Natural killer cell (primary cell): ENCODE results near the gene SEL1L. TPM values are rescaled to one million over a fixed set of nuclear protein-coding genes. Genes with fewer than 3 reads are reported as not detected.
"Not testable (repeated sequence)": the region's sequence is repeated elsewhere in the genome, so short reads cannot be mapped to it uniquely, and the experiment has no call there.

ENCODE experiments used
- ATAC-seq, 3 donors: fragments of 150-1000 bp in 2 of 3; fragments of 200-7000 bp in 1 of 3; cut with Tn5 transposase; 1 replicate in 1 of 3; 2 replicates in 2 of 3; pipeline ENCODE4 v1.10.0; 2021; ENCODE audit warnings: mild to moderate bottlenecking in 2 of 3, moderate library complexity in 2 of 3
- DNase-seq, 2 donors: peaks; one replicate each; pipeline versions ENCODE4 v3.0.0 to v3.0.0-alpha.2; 2013 to 2021; ENCODE audit warnings: mixed read lengths in 1 of 2
- H3K27ac ChIP-seq: one replicate; pipeline ENCODE4 v1.5.1; 2013; ENCODE audit warnings: mild to moderate bottlenecking, low read length
- H3K27me3 ChIP-seq: one replicate; pipeline ENCODE4 v1.6.1; 2013; ENCODE audit warnings: low read length; ENCODE audit not compliant: control insufficient read depth, insufficient read depth
- H3K36me3 ChIP-seq: one replicate; pipeline ENCODE4 v1.6.1; 2013; ENCODE audit warnings: low read length; ENCODE audit not compliant: control insufficient read depth, insufficient read depth
- H3K4me1 ChIP-seq: one replicate; pipeline ENCODE4 v1.6.1; 2013; ENCODE audit warnings: low read length; ENCODE audit not compliant: control insufficient read depth, insufficient read depth
- H3K4me3 ChIP-seq: one replicate; pipeline ENCODE4 v1.5.1; 2013; ENCODE audit warnings: low read length
- H3K9me3 ChIP-seq: one replicate; pipeline ENCODE4 v1.6.1; 2013; ENCODE audit warnings: low read length; ENCODE audit not compliant: control insufficient read depth, insufficient read depth
- H3K27ac Mint-ChIP-seq, 2 donors: one replicate each; pipeline ENCODE4 v1.8.0; 2022; ENCODE audit warnings: mild to moderate bottlenecking in 2 of 2, mixed read lengths in 2 of 2, moderate library complexity in 1 of 2
- H3K27me3 Mint-ChIP-seq, 2 donors: one replicate each; pipeline ENCODE4 v1.8.0; 2022; ENCODE audit warnings: low read depth in 2 of 2, mixed read lengths in 2 of 2
- H3K36me3 Mint-ChIP-seq: one replicate; pipeline ENCODE4 v1.8.0; 2022; ENCODE audit warnings: mixed read lengths
- H3K4me1 Mint-ChIP-seq, 2 donors: one replicate each; pipeline ENCODE4 v1.8.0; 2022; ENCODE audit warnings: mixed read lengths in 2 of 2
- H3K4me3 Mint-ChIP-seq: one replicate; pipeline ENCODE4 v1.8.0; 2022; ENCODE audit warnings: mild to moderate bottlenecking, moderate library complexity, mixed read lengths
- H3K9me3 Mint-ChIP-seq, 2 donors: one replicate each; pipeline ENCODE4 v1.8.0; 2022; ENCODE audit warnings: mixed read lengths in 2 of 2
- CTCF ChIP-seq: fragments of 200-600 bp; IDR thresholded peaks from one replicate; pipeline ENCODE4 v1.8.0; 2022; ENCODE audit warnings: antibody characterized with exemption
- WGBS: methylation state at CpG from one replicate; pipeline ENCODE4 v1.1.7; 2013; ENCODE audit warnings: missing lambda C conversion rate; ENCODE audit not compliant: insufficient coverage; 5-methylcytosine and 5-hydroxymethylcytosine counted together
- intact Hi-C: fragments of 100-400 bp; cut with micrococcal nuclease; formaldehyde crosslinking; loops from one replicate; pipeline ENCODE4 v1.14.2; 2022
- total RNA-seq, 4 donors: library from RNA; stranded (reverse); fragments of 120-200 nt in 1 of 4; gene quantifications; one replicate each; pipeline versions ENCODE4 v1.2.3 to v1.2.4, GENCODE V29; 2013 to 2022

SEL1L gene
- total RNA-seq, 3 donors from 2014 or later (not counting 1 experiment from before 2014, with no cell fraction given) = 55.0 to 93.0 (median 77.0) TPM

GRCh38 chr14:81473456-81474147, 60.1 kb downstream of the SEL1L start:
- no peaks in the 10 kb centered on the region for H3K27me3 Mint-ChIP-seq
- no peaks in the 10 kb centered on the region for H3K9me3 Mint-ChIP-seq
- H3K36me3 Mint-ChIP-seq = peaks cover 5% of the 10 kb centered on the region
- H3K4me3 ChIP-seq = no peak overlapping the region
- no peak for DNase-seq
- peak overlapping the region; percentile 88 for H3K4me3 Mint-ChIP-seq
- H3K27me3 ChIP-seq = no peaks in the 10 kb centered on the region
- H3K4me1 ChIP-seq = no peaks in the 10 kb centered on the region
- no peak for TF ChIP-seq CTCF
- peak overlapping the region; percentile 82 for H3K27ac ChIP-seq
- peaks cover 21% of the 10 kb centered on the region for H3K36me3 ChIP-seq
- peak overlapping the region; percentile 93 to 94 for H3K27ac Mint-ChIP-seq
- no peaks in the 10 kb centered on the region for H3K9me3 ChIP-seq
- ATAC-seq = peak in 2 of 3 donors; percentile 19 to 33
- H3K4me1 Mint-ChIP-seq = peaks cover 20 to 25% of the 10 kb centered on the region in 2 donors
- intact Hi-C loops = loop anchor here (10.0 kb wide), 1 partner anchor 61 kb away; the partner anchor contains the start of gene SEL1L
- no CpG with 5 or more reads among the region's 3 CpGs for WGBS

GRCh38 chr14:81472096-81472800, 61.4 kb downstream of the SEL1L start:
- DNase-seq = no peak
- H3K27ac ChIP-seq = no peak overlapping the region
- H3K27me3 Mint-ChIP-seq = no peaks in the 10 kb centered on the region
- TF ChIP-seq CTCF = no peak
- intact Hi-C loops = loop anchor here (10.0 kb wide), 1 partner anchor 63 kb away; the partner anchor contains the start of gene SEL1L
- 89% methylated on average over 1 of the region's 3 CpGs for WGBS
- no peaks in the 10 kb centered on the region for H3K4me1 ChIP-seq
- no peaks in the 10 kb centered on the region for H3K27me3 ChIP-seq
- H3K9me3 Mint-ChIP-seq = no peaks in the 10 kb centered on the region
- no peaks in the 10 kb centered on the region for H3K9me3 ChIP-seq
- H3K27ac Mint-ChIP-seq = peak overlapping the region in 1 of 2 donors; percentile 94
- H3K4me3 Mint-ChIP-seq = no peak overlapping the region
- H3K36me3 ChIP-seq = peaks cover 16% of the 10 kb centered on the region
- no peak overlapping the region for H3K4me3 ChIP-seq
- H3K36me3 Mint-ChIP-seq = no peaks in the 10 kb centered on the region
- ATAC-seq = no peak
- peaks cover 20 to 25% of the 10 kb centered on the region in 2 donors for H3K4me1 Mint-ChIP-seq

GRCh38 chr14:81471062-81471461, 62.6 kb downstream of the SEL1L start:
- H3K27ac Mint-ChIP-seq = no peak overlapping the region
- Histone ChIP-seq H3K4me1 (no peaks in the 10 kb centered on the region), H3K27me3 (no peaks in the 10 kb centered on the region), H3K4me3 (no peak overlapping the region), H3K27ac (no peak overlapping the region), H3K9me3 (no peaks in the 10 kb centered on the region), H3K36me3 (peaks cover 4% of the 10 kb centered on the region)
- no peaks in the 10 kb centered on the region for H3K27me3 Mint-ChIP-seq
- 50% methylated on average over 7 of the region's 7 CpGs for WGBS
- no peaks in the 10 kb centered on the region for H3K36me3 Mint-ChIP-seq
- DNase-seq = no peak
- ATAC-seq = no peak
- intact Hi-C loops = loop anchor here (10.0 kb wide), 1 partner anchor 64 kb away; the partner anchor contains the start of gene SEL1L
- H3K4me1 Mint-ChIP-seq = peaks cover 20 to 25% of the 10 kb centered on the region in 2 donors
- TF ChIP-seq CTCF = no peak
- H3K4me3 Mint-ChIP-seq = no peak overlapping the region
- no peaks in the 10 kb centered on the region for H3K9me3 Mint-ChIP-seq

GRCh38 chr14:81470557-81470826, 63.2 kb downstream of the SEL1L start:
- not testable (repeated sequence) for DNase-seq, H3K9me3 ChIP-seq, H3K4me3 Mint-ChIP-seq, H3K36me3 ChIP-seq, H3K4me3 ChIP-seq, H3K9me3 Mint-ChIP-seq, H3K36me3 Mint-ChIP-seq, ATAC-seq, H3K4me1 ChIP-seq, H3K27ac ChIP-seq, H3K27me3 ChIP-seq, H3K27ac Mint-ChIP-seq, H3K27me3 Mint-ChIP-seq
- H3K4me1 Mint-ChIP-seq = peaks cover 20 to 25% of the 10 kb centered on the region in 2 donors
- WGBS = 83% methylated on average over 5 of the region's 5 CpGs
- intact Hi-C loops = loop anchor here (10.0 kb wide), 1 partner anchor 64 kb away; the partner anchor contains the start of gene SEL1L
